GM12878 (cell line): ENCODE results near the gene RASSF4. TPM values are rescaled to one million over a fixed set of nuclear protein-coding genes. Genes with fewer than 3 reads are reported as not detected.

Source experiments
- ATAC-seq: fragments of 200-7000 bp; cut with Tn5 transposase; 3 replicates; pipeline ENCODE4 v1.9.1; 2020; ENCODE audit warnings: mild to moderate bottlenecking, moderate library complexity
- BruUV-seq: library from RNA; stranded (reverse); fragments of 400-500 nt; replicated peaks from 2 replicates; lab custom pipeline; 2021; lab: Mats Ljungman, UMichigan
- CTCF ChIA-PET: fragments of 300-600 bp; sonication (Branson Sonifier 250); formaldehyde crosslinking; extraction: SDS; loops from one replicate; lab custom pipeline; 2021; ENCODE audit warnings: inconsistent platforms; lab: Yijun Ruan, JAX
- POLR2A ChIA-PET: fragments of 350-600 bp; formaldehyde crosslinking; extraction: SDS; loops from one replicate; lab custom pipeline; 2021; ENCODE audit warnings: inconsistent platforms; lab: Charles Lee
- RAD21 ChIA-PET: fragments of 300-600 bp; sonication (Branson Sonifier 250); formaldehyde crosslinking; loops from one replicate; lab custom pipeline; 2023; ENCODE audit warnings: antibody characterized with exemption; ENCODE audit not compliant: unreplicated experiment; lab: Charles Lee
- SMC1A ChIA-PET: fragments of 300-600 bp; sonication (Branson Sonifier 250); formaldehyde crosslinking; loops from one replicate; lab custom pipeline; 2023; ENCODE audit not compliant: unreplicated experiment, uncharacterized antibody; lab: Charles Lee
- DNase-seq: peaks from one replicate; pipeline ENCODE4 v3.0.0-alpha.2; 2011; ENCODE audit warnings: low read depth, low spot score
- FAIRE-seq: peaks from 3 replicates; lab custom pipeline; 2011; peaks lifted over from hg19 to GRCh38; lab: Jason Lieb, UNC
- H2AFZ ChIP-seq: 2 replicates; pipeline ENCODE4 v1.6.0; 2011; ENCODE audit warnings: low read depth, low read length, control low read depth; ENCODE audit not compliant: control insufficient read depth
- H3K27ac ChIP-seq: 2 replicates; pipeline ENCODE4 v1.5.1; 2011; ENCODE audit warnings: control low read depth; ENCODE audit not compliant: control insufficient read depth, insufficient read depth
- H3K27me3 ChIP-seq, 2 experiments: replicated peaks in 1 of 2; 2 replicates each; pipeline versions ENCODE4 v1.6.0 to v1.6.1; 2011; ENCODE audit warnings: low read length in 1 of 2; ENCODE audit not compliant: control insufficient read depth in 2 of 2, insufficient read depth in 2 of 2
- H3K36me3 ChIP-seq, 2 experiments: 2 replicates each; pipeline ENCODE4 v1.5.1; 2011; ENCODE audit warnings: low read length in 1 of 2; ENCODE audit not compliant: control insufficient read depth in 2 of 2, insufficient read depth in 2 of 2
- H3K4me1 ChIP-seq: 2 replicates; pipeline ENCODE4 v1.6.1; 2011; ENCODE audit warnings: mild to moderate bottlenecking, low read length, moderate library complexity, mixed read lengths; ENCODE audit not compliant: control insufficient read depth, insufficient read depth
- H3K4me2 ChIP-seq: 2 replicates; pipeline ENCODE4 v1.6.0; 2011; ENCODE audit warnings: control low read depth; ENCODE audit not compliant: control insufficient read depth, insufficient read depth
- H3K4me3 ChIP-seq: fragments of 200-600 bp; sonication (generic); 2 replicates; pipeline ENCODE4 v1.5.1; 2016
- H3K79me2 ChIP-seq: 2 replicates; pipeline ENCODE4 v1.6.0; 2011; ENCODE audit warnings: low read length; ENCODE audit not compliant: control insufficient read depth, insufficient read depth
- H3K9ac ChIP-seq: 2 replicates; pipeline ENCODE4 v1.8.0; 2011; ENCODE audit warnings: low read length, control low read depth, mixed read lengths; ENCODE audit not compliant: control insufficient read depth, insufficient read depth
- H3K9me3 ChIP-seq: replicated peaks from 3 replicates; pipeline ENCODE4 v1.5.1; 2011; ENCODE audit warnings: mild to moderate bottlenecking, low read length; ENCODE audit not compliant: control insufficient read depth, insufficient read depth
- H4K20me1 ChIP-seq: 2 replicates; pipeline ENCODE4 v1.6.0; 2011; ENCODE audit not compliant: control insufficient read depth, insufficient read depth
- CBFB ChIP-seq: IDR thresholded peaks from 2 replicates; pipeline ENCODE4 v1.6.1; 2016; ENCODE audit warnings: antibody characterized with exemption, low read depth
- CBX3 ChIP-seq: fragments of 200-600 bp; sonication (generic); IDR thresholded peaks from 2 replicates; pipeline ENCODE4 v1.6.1; 2016; ENCODE audit warnings: low read depth, borderline replicate concordance
- CEBPZ ChIP-seq: fragments of 150-350 bp; IDR thresholded peaks from 2 replicates; pipeline ENCODE4 v1.6.1; 2016; ENCODE audit warnings: low read depth, low read length
- CREM ChIP-seq: IDR thresholded peaks from 2 replicates; pipeline ENCODE4 v1.6.1; 2014; ENCODE audit warnings: antibody characterized with exemption, low read depth
- ELK1 ChIP-seq: IDR thresholded peaks from 2 replicates; pipeline ENCODE4 v1.6.1; 2012; ENCODE audit warnings: low read depth, low read length, improper control_type of control experiment
- FOXM1 ChIP-seq: IDR thresholded peaks from 2 replicates; pipeline ENCODE4 v1.6.1; 2012; ENCODE audit warnings: low read depth, mild to moderate bottlenecking, inconsistent platforms, low read length, moderate library complexity
- MYC ChIP-seq: IDR thresholded peaks from 2 replicates; pipeline ENCODE4 v1.6.1; 2011; ENCODE audit warnings: mild to moderate bottlenecking, low read length, moderate library complexity, inconsistent platforms; ENCODE audit not compliant: insufficient read depth, insufficient replicate concordance, insufficient read length, severe bottlenecking
- NBN ChIP-seq: fragments of 450-650 bp; IDR thresholded peaks from 2 replicates; pipeline ENCODE4 v1.6.1; 2016
- NRF1 ChIP-seq: conservative IDR thresholded peaks from 2 replicates; pipeline ENCODE4 v1.6.1; 2011; ENCODE audit warnings: mild to moderate bottlenecking, low read depth, low read length, improper control_type of control experiment
- RAD51 ChIP-seq: fragments of 450-650 bp; IDR thresholded peaks from 2 replicates; pipeline ENCODE4 v1.6.1; 2016; ENCODE audit warnings: moderate library complexity, mild to moderate bottlenecking, inconsistent platforms
- RBBP5 ChIP-seq: fragments of 200-600 bp; sonication (generic); conservative IDR thresholded peaks from 2 replicates; pipeline ENCODE4 v1.6.1; 2016
- RUNX3 ChIP-seq: IDR thresholded peaks from 2 replicates; pipeline ENCODE4 v1.6.1; 2012; ENCODE audit warnings: low read length, inconsistent platforms
- SMAD1 ChIP-seq: fragments of 450-650 bp; IDR thresholded peaks from 2 replicates; pipeline ENCODE4 v1.6.1; 2018; ENCODE audit warnings: mild to moderate bottlenecking, low read depth; ENCODE audit not compliant: partially characterized antibody
- SREBF2 ChIP-seq: IDR thresholded peaks from 2 replicates; pipeline ENCODE4 v1.6.1; 2012; ENCODE audit warnings: mild to moderate bottlenecking, low read length
- TCF12 ChIP-seq: IDR thresholded peaks from 2 replicates; pipeline ENCODE4 v1.6.1; 2011; ENCODE audit warnings: low read depth, mild to moderate bottlenecking, low read length
- ZBTB40 ChIP-seq: fragments of 450-650 bp; IDR thresholded peaks from 2 replicates; pipeline ENCODE4 v1.6.1; 2016; ENCODE audit warnings: mild to moderate bottlenecking, moderate library complexity, borderline replicate concordance
- ZNF207 ChIP-seq: fragments of 450-650 bp; IDR thresholded peaks from 2 replicates; pipeline ENCODE4 v1.6.1; 2014; ENCODE audit warnings: antibody characterized with exemption, mild to moderate bottlenecking, borderline replicate concordance
- WGBS: methylation state at CpG from one replicate; pipeline ENCODE4 v1.1.6; 2016; ENCODE audit warnings: low lambda C conversion rate; ENCODE audit not compliant: insufficient replicate concordance, insufficient coverage; ENCODE audit errors: missing lambda C conversion rate; 5-methylcytosine and 5-hydroxymethylcytosine counted together
- in situ Hi-C: fragments of 300-500 bp; cut with MboI; formaldehyde crosslinking; loops from 9 replicates; pipeline ENCODE4 v1.14.3; 2018; ENCODE audit warnings: mixed read lengths
- intact Hi-C: fragments of 100-400 bp; cut with micrococcal nuclease; formaldehyde crosslinking; loops from one replicate; pipeline ENCODE4 v1.14.2; 2022; ENCODE audit not compliant: unreplicated experiment
- polyA plus RNA-seq, 11 experiments: library from polyadenylated mRNA; depleted of rRNA in 4 of 11; unstranded in 6 of 11; stranded (reverse) in 5 of 11; fragments of >200 nt; fragmentation: Nextera tagmentation in 4 of 11; fragmentation: Illumina TruSeq in 1 of 11; extraction: Ambion mirVana in 4 of 11; extraction: Trizol in 1 of 11; gene quantifications; 1 replicate in 1 of 11; 2 replicates in 10 of 11; pipeline versions ENCODE4 v1.2.1 to v1.2.3, GENCODE V29; 2011 to 2016; ENCODE audit warnings: inconsistent platforms in 2 of 11, missing spikeins in 2 of 11, low read depth in 1 of 11
- total RNA-seq, 4 experiments: library from RNA; depleted of rRNA in 3 of 4; stranded (reverse); fragments of >200 nt in 3 of 4; fragmentation: Illumina TruSeq in 1 of 4; extraction: Trizol in 1 of 4; gene quantifications; 2 replicates each; pipeline versions ENCODE4 v1.2.1 to v1.2.3, GENCODE V29; 2013 to 2021

Gene RASSF4
- total and polyA plus RNA-seq, 10 of the 15 experiments (the other 5 are each of a cell fraction or from before 2014, with no cell fraction given) = 3.7 to 71.1 (median 16.8) TPM

GRCh38 chr10:44984671-44985101 is 25.1 kb downstream of the RASSF4 start:
- ChIA-PET RAD21 (no interaction called here), POLR2A (no interaction called here)

More at GRCh38 chr10:44984671-44985101, 25.1 kb downstream of the RASSF4 start:
- FAIRE-seq (no peak), DNase-seq (no peak), ATAC-seq (no peak)
- ChIA-PET SMC1A (no interaction called here), CTCF (no interaction called here)
- Histone ChIP-seq H3K79me2 (no peaks in the 10 kb centered on the region), H3K4me2 (no peak overlapping the region), H3K9me3 (no peaks in the 10 kb centered on the region), H3K27ac (no peak overlapping the region), H3K36me3 (peaks cover 3 to 4% of the 10 kb centered on the region in 2 experiments; a peak in 3 of 4 replicates), H4K20me1 (no peaks in the 10 kb centered on the region), H3K9ac (no peak overlapping the region), H3K4me3 (no peak overlapping the region), H3K27me3 (no peaks in the 10 kb centered on the region), H3K4me1 (peaks cover 23% of the 10 kb centered on the region), H2AFZ (no peak overlapping the region)
- BruUV-seq = no TSS peak
- no peak for TF ChIP-seq CREM
- no peak for TF ChIP-seq CEBPZ
- TF ChIP-seq TCF12 = no peak
- no peak for TF ChIP-seq RUNX3
- TF ChIP-seq ELK1 = no peak
- TF ChIP-seq RAD51 = no peak
- TF ChIP-seq NRF1 = no peak
- no peak for TF ChIP-seq SREBF2
- TF ChIP-seq ZBTB40 = no peak
- no peak for TF ChIP-seq ZNF207
- TF ChIP-seq NBN = no peak
- no peak for TF ChIP-seq CBFB
- no peak for TF ChIP-seq MYC
- TF ChIP-seq FOXM1 = no peak
- TF ChIP-seq SMAD1 = no peak
- no peak for TF ChIP-seq CBX3
- no peak for TF ChIP-seq RBBP5
- in situ Hi-C loops = no loop called here
- intact Hi-C loops = no loop called here
- WGBS = 80% methylated on average over 15 of the region's 15 CpGs
